GM21447 (cell line): ENCODE data around the gene SLC38A4.

Experiments used
- ATAC-seq: cut with Tn5 transposase; IDR thresholded peaks from one replicate; pipeline ENCODE4 v1.9.1; 2021; ENCODE audit not compliant: unreplicated experiment

SLC38A4 gene

DNA sequence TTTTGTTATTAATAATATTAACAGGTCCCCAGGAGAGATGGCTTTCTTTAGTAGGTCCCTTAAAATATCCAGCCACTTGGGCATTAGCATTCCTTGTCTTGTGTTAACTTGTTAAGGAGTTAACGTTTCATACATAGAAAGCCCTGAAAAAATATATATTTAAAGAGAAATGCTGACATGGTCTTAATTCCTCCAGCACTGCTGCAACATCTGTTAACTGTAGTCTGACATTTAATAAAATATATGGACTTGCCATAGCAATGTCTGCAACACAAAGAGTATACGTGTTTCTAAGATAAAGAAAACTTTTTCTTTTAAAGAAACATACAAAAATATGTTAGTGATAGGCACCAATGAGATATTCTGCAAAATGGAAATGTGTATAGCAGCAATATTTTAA, 10.0 kb downstream of the SLC38A4 start:
- ATAC-seq: no peak

DNA sequence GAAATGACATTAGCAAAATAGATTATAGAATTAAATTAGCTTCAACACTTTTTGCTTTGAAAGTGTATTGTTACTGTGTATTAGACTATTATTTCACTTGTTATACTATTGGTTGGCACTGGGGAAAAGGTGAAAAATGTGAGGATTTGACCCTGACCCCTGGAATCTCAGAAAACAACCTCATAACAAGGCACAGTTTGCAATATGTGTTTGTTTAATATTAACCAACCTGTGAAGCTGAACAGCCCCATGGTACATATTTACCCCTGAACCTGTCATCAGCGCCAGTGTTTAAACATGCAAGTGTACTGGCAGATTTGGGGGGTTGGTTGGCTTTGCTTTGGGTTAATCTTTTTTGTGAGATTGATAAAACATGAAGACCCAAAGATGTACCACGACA, 11.7 kb downstream of the SLC38A4 start:
- no peak for ATAC-seq

DNA sequence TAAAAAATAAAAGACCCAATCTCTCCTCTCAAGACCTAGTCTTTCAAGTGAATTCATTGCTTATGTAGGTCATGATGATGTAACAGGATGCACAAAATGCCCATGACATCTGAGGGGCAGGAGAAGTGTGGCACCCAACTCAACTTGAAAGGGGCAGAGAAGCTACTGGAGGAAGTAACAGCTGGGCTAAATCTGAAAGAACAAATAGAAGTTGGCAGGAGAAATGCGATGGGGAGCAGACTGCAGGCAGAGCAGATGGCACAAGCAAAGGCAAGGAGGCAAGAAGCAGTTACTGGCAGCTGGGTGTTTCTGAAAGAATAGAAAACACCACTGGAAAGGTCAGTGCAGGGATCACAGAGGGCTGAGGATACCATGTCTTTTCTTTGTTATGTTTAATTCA, 14.6 kb downstream of the SLC38A4 start:
- no peak for ATAC-seq

DNA sequence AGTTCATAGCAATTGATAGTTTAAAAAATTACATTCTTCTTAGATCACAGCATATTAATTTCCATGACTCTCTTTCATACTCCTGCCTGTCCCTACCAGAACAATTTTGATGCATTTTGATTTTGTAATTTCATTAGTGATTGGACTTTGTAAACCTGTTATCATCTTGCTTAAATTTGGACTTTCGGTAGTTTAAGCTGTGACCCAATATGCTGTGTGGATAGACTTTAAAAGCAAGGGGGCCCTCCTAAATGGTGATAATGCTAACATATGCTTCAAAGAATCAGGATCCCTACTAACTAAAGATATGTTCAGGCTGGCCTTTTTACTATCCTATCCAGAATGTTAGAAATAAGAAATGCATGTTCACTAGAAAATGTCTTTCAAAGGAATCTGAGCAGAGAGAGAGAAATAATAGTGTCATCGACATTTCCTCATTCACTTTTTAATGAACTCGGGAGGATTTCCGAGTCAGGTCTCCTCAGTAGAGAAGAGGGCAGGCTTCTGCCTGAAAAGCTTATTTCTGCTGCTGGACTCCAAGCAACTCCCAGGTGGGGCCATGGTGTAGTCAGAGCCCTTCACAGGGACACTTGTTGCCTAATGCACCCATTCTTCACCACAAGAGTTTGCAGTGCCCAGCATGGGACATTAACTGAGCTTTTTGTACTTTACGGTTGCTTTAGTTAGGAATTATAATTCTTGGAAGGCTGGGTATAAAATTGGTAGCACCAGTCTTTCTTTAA, 16.7 kb downstream of the SLC38A4 start:
- no peak for ATAC-seq

DNA sequence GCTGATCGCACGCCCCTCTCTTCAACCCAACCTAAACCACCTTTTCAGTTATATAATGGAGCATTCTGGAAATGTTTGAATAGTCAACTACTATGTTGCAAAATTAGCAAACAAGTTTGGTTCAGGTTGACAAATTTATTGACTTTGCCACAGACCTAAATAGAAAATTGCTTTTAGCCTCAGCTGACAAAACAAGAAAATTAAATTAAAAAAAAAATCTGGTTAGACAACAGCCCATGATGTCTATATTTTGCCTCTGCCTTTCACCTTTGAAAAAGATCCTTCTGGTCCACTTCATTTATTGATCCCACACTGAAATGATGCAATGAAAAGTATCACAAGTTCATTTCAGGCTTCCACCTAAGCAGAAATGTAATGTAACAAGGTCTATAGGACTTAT, 17.5 kb downstream of the SLC38A4 start:
- ATAC-seq: no peak

DNA sequence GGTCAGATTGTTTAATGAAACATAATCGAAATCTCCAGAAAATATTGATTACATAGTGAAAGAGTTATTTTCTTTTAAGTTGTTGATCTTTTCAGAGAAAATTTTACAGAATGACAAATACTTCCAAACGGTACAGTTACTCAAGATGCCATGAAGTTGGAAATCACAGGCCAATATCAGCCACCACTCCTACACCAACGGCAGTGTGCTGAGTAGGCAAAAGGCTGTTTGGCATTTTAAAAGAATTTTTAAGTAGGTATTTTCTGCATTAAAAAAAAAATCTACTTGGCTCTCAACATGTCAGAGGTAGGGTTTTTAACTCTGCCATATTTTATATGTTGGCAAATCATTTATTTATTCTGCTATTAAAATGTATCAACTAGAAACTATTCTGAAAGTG, 21.7 kb downstream of the SLC38A4 start:
- no peak for ATAC-seq

DNA sequence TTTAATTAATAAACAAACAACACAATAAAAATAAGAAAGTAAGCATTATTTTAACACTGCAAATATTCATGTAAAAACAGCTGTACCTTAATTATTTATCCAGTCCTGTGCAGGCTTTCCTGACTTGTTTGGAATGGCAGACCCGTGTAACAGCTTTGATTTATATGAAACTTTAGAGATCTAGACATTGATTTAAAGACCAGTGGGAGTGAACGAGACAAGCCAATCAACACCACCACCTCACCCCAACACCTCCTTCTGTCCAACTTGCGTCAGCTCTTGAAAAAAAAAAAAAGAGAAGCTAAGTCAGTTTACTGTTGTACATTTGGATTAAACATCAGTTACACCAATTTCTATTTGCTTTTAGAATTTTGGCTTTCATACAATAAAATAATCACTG, 22.3 kb downstream of the SLC38A4 start:
- ATAC-seq: no peak

DNA sequence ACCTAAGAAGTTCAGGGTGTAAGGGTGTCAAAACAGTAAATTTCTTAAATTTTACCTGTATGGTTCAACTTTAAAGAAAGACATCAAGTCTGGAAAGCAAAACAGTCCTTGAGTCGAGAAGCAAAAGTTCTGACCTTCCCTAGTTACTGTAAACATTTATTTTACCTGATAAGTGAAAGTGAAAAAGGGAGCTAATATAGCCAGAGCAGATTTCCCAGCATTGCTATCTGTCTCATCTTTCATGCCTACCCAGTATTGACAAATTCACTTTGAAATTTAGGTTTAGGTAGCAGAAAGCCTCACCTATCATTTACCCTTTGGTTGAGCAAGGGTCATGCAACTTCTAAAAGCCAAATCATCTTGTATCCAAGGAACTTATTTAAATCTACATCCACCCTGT, 24.5 kb downstream of the SLC38A4 start:
- no peak for ATAC-seq

DNA sequence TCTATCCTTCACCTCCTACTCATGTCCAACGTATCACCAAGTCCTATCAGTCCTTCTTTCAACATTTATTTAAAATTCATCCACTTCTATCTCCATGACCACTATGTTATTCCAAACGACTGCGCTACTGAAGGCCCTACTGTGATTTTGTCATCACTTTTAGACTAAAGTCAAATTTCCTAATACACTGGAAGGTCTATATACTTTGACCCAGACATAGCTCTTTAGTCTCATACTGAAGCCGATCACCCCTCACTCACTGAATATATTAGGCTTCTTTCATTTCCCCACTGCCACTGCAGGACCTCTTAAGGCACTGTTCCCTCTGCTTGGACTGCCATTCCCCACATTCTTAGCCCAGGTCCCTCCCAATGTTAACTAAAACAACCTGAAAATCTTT, 25.6 kb downstream of the SLC38A4 start:
- no peak for ATAC-seq

DNA sequence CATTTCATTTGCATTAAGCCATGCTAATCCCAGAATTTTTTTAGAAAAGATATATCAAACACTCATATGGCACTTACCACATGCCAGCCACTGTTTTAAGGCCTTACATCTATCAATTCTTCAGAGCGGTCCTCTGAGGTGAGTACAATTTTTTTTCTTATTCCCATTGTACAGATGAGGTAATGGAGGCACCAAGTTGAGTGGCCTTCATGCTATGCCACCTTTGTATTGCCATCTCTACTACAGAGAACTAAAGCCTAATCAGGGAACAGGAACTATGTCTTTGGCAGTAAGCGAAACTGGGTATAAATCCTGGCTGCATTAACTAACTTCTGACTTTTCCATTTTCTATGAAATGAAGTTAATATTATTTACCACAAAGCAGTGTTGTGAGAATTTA, 27.1 kb downstream of the SLC38A4 start:
- no peak for ATAC-seq

DNA sequence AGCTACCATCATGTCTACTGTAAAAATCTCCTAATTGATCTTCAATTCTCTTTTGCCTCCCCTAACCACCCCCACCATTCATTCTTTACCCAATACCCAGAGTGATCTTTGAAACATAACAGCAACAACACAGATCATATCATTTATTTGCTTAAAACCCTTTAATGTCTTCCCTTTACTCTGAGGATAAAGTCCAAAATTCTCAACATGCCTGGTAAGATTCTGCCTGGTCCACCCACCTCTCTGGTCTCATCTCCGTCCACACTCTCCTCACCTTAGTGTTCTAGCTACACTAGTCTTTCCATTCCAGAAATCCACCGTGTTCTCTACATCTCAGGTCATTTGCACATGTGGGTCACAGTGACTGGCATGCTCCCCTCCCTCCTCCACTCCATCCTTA, 27.7 kb downstream of the SLC38A4 start:
- ATAC-seq: no peak

DNA sequence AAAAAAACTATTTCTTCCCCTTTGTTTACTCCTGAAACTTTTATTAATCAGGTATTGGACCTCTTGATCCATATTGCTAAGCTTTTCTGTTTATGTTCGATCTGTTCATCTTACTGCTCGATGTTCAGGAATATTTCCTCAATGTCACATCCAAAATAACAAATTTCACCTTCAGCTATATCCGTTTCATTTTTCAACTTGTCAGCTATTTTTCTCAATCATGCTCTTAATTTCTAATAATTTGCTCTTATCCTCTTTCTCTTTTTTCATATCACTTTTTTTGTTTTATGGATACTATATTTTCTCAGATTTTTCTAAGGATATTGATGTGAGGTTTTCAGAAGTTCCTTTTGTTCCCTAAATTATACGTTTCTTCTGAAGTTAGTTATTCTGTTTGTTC, 29.8 kb downstream of the SLC38A4 start:
- no peak for ATAC-seq

DNA sequence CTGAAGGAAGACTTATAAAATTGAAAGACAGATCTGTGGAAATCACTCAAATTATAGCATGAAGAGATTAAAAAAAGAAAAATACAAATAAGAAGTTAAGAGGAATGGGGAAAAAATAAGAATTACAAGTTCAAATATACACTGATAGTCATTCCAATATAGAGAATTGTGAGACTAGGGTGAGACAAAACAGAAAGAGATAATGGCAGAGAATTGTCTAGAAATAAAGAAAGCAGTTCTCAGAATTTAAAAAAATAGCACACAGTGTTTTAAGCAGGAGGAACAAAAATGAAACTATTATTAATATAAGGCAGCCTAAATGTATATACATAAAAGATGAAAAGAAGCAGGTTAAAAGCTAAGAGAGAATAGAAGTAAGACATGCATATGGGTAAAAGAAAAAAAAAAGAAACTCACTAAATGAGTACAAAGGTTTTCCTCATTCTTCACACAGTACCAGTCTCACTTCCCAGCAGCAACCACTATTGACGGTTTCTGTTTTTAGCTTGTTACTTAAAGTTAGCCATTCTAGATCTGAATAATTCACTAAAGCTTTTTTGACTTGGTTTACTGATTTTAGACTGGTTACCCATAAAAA, 31.1 kb downstream of the SLC38A4 start:
- ATAC-seq: peak; percentile 81

DNA sequence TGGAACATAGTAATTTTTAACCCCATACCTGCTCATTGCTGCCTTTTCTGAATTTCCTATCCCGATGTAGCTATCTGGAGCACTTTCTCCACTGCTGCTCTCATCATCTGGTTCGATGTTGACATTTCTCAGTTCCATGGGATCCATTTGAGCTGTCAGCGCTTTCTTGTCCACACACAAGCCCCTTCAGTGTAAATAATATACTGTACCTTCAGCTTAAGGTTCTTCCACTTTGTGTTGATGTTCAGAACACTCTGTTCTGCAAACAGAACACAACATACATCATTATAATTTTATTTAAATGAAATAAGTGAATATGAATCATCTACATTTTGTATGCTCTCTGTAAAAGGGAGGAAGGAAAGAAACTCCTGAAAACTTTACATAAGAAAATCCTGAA, 32.9 kb downstream of the SLC38A4 start:
- ATAC-seq: no peak

DNA sequence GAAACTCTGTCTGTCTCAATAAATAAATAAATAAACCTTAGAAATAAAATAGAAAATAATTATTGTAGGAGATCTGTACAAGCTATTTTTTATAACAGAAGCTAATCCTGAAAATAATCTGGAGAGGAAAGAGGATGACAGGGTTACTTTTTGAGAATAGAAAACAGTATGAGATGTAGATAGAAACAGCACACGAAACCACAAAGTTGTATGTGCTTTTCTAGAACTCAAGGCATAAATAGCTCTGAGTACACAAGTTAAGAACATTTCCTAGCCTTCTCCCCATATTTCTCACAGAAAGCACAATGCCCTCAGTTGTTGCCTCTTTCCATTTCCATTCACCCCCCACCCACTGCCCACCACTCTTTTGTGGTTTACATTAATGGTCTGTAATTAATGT, 35.7 kb downstream of the SLC38A4 start:
- no peak for ATAC-seq

DNA sequence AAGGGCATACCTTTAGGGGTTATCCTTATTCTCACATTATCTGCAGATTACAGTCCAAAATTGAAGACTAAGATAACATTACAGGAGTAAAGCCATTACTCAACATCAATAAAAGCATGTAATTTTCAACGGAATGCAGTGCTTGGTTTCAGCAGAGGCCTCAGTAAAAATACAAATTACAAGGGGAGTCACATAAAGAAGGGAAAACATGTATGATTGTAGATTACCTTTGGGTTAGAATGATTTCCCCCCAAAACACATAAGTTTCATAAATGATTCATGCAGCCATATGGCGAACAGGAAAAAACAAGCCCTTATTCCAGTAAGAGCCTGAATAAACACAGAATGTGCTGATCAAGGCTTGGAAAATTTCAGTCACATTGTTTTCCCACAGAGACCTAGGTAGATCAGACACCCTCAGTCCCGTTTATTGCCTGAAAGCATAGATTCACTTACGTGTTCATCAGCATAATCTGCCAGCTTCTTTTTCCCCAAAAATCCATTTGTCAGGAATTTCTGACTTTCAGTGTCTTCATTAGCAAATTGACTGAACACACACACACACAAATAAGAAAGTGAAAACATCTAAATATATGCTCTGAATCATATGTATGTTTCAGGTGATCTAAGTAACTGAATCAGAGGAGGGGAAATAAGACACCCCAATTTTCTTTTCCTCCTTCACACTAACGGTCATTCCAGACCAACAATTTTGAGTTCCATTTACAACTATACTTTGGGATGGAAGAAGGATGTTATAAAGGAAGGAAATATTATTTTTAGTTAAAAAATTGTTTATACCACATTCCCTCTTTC, 37.5 kb downstream of the SLC38A4 start:
- no peak for ATAC-seq

DNA sequence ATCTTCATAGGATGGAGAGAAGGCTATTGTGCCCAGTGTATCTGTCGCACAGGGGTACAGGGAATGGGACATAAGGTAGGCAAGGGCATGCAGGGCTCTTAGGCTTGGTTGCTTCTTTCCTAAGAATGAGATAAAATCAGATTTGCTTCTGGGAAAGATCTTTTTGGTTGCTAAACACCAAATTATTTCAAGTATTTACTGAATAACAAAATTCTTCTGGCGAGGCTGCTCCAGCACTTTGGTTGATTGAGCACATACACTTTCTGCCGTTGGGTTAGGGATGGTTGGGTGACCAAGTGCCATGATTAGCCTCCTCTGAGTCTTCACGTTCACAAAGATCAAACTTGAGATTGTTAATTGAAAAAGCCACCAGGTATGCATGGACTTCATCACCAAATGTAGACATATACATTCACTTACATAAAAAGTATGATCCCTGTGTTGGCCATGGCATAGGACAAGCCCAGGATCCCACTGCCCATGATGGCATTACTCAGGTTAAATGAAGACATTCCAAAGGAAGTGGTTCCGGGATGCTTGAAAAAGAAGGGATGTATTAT, 38.2 kb downstream of the SLC38A4 start:
- ATAC-seq: no peak

DNA sequence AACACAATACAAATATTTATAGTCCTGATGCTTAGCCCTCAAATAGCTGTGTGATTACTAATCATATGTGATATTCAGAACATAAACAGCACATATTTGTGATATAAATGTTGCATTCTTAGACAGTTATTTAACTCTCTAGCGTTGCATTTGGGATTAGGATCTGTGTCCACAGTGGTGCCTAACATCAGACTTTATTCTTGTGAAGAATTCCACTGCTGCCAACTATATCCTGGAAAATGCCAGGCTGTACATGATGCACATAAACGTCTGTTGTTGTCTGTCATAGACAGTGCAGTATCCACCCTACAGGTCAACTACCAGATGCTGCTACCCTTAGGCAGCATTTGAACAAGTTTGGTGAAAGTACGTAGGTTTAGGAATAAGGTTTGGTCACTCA, 39.0 kb downstream of the SLC38A4 start:
- ATAC-seq: no peak

DNA sequence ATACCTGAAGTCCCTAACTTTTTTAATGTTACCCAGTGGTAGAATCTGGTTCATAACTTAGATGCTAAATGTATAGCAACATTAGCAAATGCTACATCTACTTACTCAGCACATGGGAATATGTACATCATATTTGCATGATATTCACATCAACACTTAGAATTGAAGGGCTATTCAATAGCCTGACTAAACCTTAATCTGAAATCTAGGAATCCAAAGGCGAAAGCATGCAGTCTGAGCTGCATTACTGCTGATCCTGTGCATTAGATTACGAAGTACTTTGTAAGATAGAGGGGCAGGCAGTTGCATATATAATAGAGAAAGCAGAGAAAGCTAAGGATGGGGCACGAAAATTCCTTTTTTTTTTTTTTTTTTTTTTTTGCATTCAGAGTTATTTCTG, 40.4 kb downstream of the SLC38A4 start:
- ATAC-seq: no peak

DNA sequence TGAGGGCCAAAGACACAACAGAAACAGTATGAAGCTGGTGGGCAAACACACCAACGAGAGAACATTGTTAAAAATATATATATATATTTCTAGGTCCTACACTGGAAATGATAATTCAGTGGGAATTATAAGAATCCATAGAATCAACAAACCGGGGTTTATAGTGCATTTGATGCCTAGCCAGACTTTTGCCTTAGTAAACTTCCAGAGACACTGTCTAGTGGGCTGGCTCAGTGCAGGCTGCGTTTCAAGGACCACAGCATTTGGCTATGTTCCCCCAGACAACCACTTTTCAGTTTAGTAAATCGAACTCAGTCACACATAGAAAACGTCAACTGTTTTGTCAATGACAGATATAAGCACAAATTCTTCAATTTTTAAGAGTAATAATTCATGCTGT, 41.9 kb downstream of the SLC38A4 start:
- no peak for ATAC-seq

DNA sequence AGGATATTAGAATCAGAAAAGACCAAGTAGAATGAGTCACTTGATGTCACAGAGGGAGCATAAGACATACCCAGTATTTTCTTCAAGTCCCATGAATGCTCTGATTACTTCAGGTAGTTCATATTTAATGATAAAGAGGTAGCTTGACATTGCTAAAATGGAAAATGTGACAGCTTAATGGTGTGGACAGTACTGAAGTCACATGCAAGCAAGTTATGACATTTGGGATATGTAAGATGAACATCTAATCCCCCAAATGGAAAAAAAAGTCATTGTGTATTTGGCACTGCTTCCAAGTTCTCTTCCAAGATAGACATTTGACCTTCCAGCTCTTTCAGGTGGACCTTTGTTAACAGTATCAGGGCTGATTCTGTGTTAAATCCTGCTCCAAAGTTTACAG, 45.9 kb downstream of the SLC38A4 start:
- ATAC-seq: no peak

DNA sequence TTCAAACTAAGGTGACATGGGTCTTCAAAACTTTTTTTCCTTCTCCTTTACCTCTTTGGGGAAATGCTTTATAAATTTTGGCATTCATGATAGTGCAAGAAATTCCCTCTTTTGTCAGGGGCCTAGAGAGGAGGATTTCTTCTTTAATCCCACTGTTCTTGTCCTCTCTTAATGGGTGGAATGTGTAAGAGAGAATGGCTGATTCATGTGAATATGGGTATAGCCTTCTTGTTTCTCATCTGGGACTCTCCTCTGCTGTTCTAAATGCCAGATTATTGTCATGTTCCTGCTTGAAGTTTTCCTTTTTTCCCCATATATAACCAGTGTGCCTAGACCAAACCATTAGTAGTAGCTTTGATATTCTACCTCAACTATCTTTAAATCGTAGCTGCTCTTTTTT, 46.7 kb downstream of the SLC38A4 start:
- ATAC-seq: no peak
